CD4-positive, alpha-beta T cell (primary cell): Measurements from ENCODE around the gene ATG10. TPM values are rescaled to one million over a fixed set of nuclear protein-coding genes. Genes with fewer than 3 reads are reported as not detected.
"Not testable (repeated sequence)": the region's sequence is repeated elsewhere in the genome, so short reads cannot be mapped to it uniquely, and the experiment has no call there.

Experiments used
- ATAC-seq: fragments of 200-7000 bp; cut with Tn5 transposase; one replicate; pipeline ENCODE4 v1.10.0; 2022; ENCODE audit warnings: mild to moderate bottlenecking; ENCODE audit not compliant: poor library complexity
- CTCF ChIA-PET: fragments of 350-600 bp; sonication (Branson Sonifier 250); formaldehyde crosslinking; loops from one replicate; lab custom pipeline; 2021; ENCODE audit warnings: antibody characterized with exemption, inconsistent platforms; lab: Charles Lee
- POLR2A ChIA-PET: fragments of 350-600 bp; sonication (Branson Sonifier 250); formaldehyde crosslinking; loops from one replicate; lab custom pipeline; 2021; ENCODE audit warnings: antibody characterized with exemption, inconsistent platforms; lab: Charles Lee
- DNase-seq, 14 experiments: peaks; one replicate each; pipeline ENCODE4 v3.0.0-alpha.2; 2013 to 2020; ENCODE audit warnings: mixed read lengths in 2 of 14
- H3K27ac ChIP-seq, 2 donors: one replicate each; pipeline versions ENCODE4 v1.5.1 to v1.7.0; 2013; ENCODE audit warnings: low read length in 2 of 2, low read depth in 1 of 2, mild to moderate bottlenecking in 1 of 2
- H3K27me3 ChIP-seq, 2 experiments: 1 replicate in 1 of 2; 2 replicates in 1 of 2; pipeline versions ENCODE4 v1.6.1 to v1.7.0; 2013; ENCODE audit warnings: low read length in 2 of 2, control low read depth in 1 of 2, mild to moderate bottlenecking in 1 of 2, moderate library complexity in 1 of 2; ENCODE audit not compliant: insufficient read depth in 2 of 2, control insufficient read depth in 1 of 2
- H3K36me3 ChIP-seq: one replicate; pipeline ENCODE4 v1.6.1; 2013; ENCODE audit warnings: low read length, control low read depth; ENCODE audit not compliant: insufficient read depth
- H3K4me1 ChIP-seq: one replicate; pipeline ENCODE4 v1.6.1; 2013; ENCODE audit warnings: low read length, control low read depth; ENCODE audit not compliant: insufficient read depth
- H3K4me3 ChIP-seq: one replicate; pipeline ENCODE4 v1.5.1; 2013; ENCODE audit warnings: mild to moderate bottlenecking, low read length, moderate library complexity
- H3K9me3 ChIP-seq, 2 experiments: 1 replicate in 1 of 2; 2 replicates in 1 of 2; pipeline versions ENCODE4 v1.6.1 to v1.7.0; 2013; ENCODE audit warnings: low read length in 2 of 2, mild to moderate bottlenecking in 2 of 2, control low read depth in 1 of 2, moderate library complexity in 1 of 2; ENCODE audit not compliant: control insufficient read depth in 1 of 2, insufficient read depth in 1 of 2
- H3K27ac Mint-ChIP-seq: one replicate; pipeline ENCODE4 v1.8.0; 2020; ENCODE audit warnings: mixed read lengths
- H3K27me3 Mint-ChIP-seq: one replicate; pipeline ENCODE4 v1.8.0; 2021; ENCODE audit warnings: mixed read lengths
- H3K36me3 Mint-ChIP-seq: one replicate; pipeline ENCODE4 v1.8.0; 2021; ENCODE audit warnings: low read depth, mixed read lengths
- H3K4me1 Mint-ChIP-seq: one replicate; pipeline ENCODE4 v1.8.0; 2021; ENCODE audit warnings: low read depth, mixed read lengths
- H3K4me3 Mint-ChIP-seq: one replicate; pipeline ENCODE4 v1.8.0; 2020; ENCODE audit warnings: mild to moderate bottlenecking, mixed read lengths
- H3K9me3 Mint-ChIP-seq: one replicate; pipeline ENCODE4 v1.8.0; 2020; ENCODE audit warnings: mixed read lengths
- CTCF ChIP-seq: fragments of 200-600 bp; IDR thresholded peaks from one replicate; pipeline ENCODE4 v1.8.0; 2022; ENCODE audit warnings: antibody characterized with exemption, mild to moderate bottlenecking
- intact Hi-C, 2 experiments: fragments of 100-400 bp; cut with DNase I in 1 of 2; cut with micrococcal nuclease in 1 of 2; formaldehyde crosslinking; loops; one replicate each; pipeline versions ENCODE4 v1.15.1 to v1.9.0; 2023 to 2025; cut with DNase I, micrococcal nuclease
- total RNA-seq, 174 experiments: library from RNA in 2 of 174; stranded (reverse) in 2 of 174; gene quantifications; one replicate each; pipeline ENCODE4 v1.2.3 and lab custom pipeline; 2021 to 2026

Gene ATG10
- total RNA-seq, 2 experiments from 2014 or later = 4.7 to 5.3 TPM

- H3K4me1 Mint-ChIP-seq = no peaks in the 10 kb centered on the region
- Histone ChIP-seq H3K9me3 (no peaks in the 10 kb centered on the region), H3K36me3 (peaks cover 3% of the 10 kb centered on the region), H3K27ac (no peak overlapping the region), H3K4me1 (no peaks in the 10 kb centered on the region), H3K4me3 (no peak overlapping the region), H3K27me3 (no peaks in the 10 kb centered on the region)
- no peaks in the 10 kb centered on the region for H3K27me3 Mint-ChIP-seq
- peaks cover 6% of the 10 kb centered on the region for H3K9me3 Mint-ChIP-seq
- ChIA-PET POLR2A (no interaction called here), CTCF (no interaction called here)
- ATAC-seq (no peak), DNase-seq (no peak)
- H3K27ac Mint-ChIP-seq = no peak overlapping the region
- peaks cover 33% of the 10 kb centered on the region for H3K36me3 Mint-ChIP-seq
- intact Hi-C loops = no loop called here
- no peak for TF ChIP-seq CTCF
- H3K4me3 Mint-ChIP-seq = no peak overlapping the region
These were observed 39.9 kb downstream of the ATG10 start for GRCh38 chr5:82011761-82012160.

- H3K36me3 ChIP-seq, CTCF ChIA-PET, ATAC-seq, H3K27ac ChIP-seq, H3K9me3 Mint-ChIP-seq, H3K4me3 Mint-ChIP-seq, H3K27me3 Mint-ChIP-seq, H3K4me1 Mint-ChIP-seq, H3K4me1 ChIP-seq, intact Hi-C loops, H3K9me3 ChIP-seq, H3K27ac Mint-ChIP-seq, H3K4me3 ChIP-seq, POLR2A ChIA-PET, DNase-seq, H3K27me3 ChIP-seq: not testable (repeated sequence)
- H3K36me3 Mint-ChIP-seq = peaks cover 32% of the 10 kb centered on the region
These were observed 42.8 kb downstream of the ATG10 start for GRCh38 chr5:82014644-82015043.

GRCh38 chr5:82018462-82018861 is 46.6 kb downstream of the ATG10 start:
- Histone ChIP-seq H3K4me3 (no peak overlapping the region), H3K4me1 (no peaks in the 10 kb centered on the region), H3K9me3 (no peaks in the 10 kb centered on the region), H3K36me3 (no peaks in the 10 kb centered on the region), H3K27me3 (no peaks in the 10 kb centered on the region), H3K27ac (no peak overlapping the region)
- TF ChIP-seq CTCF = no peak
- ChIA-PET POLR2A (no interaction called here), CTCF (no interaction called here)
- DNase-seq (no peak), ATAC-seq (no peak)
- H3K27me3 Mint-ChIP-seq = no peaks in the 10 kb centered on the region
- H3K9me3 Mint-ChIP-seq = peaks cover 3% of the 10 kb centered on the region
- intact Hi-C loops = no loop called here
- H3K36me3 Mint-ChIP-seq = peaks cover 22% of the 10 kb centered on the region
- no peak overlapping the region for H3K27ac Mint-ChIP-seq
- no peaks in the 10 kb centered on the region for H3K4me1 Mint-ChIP-seq
- H3K4me3 Mint-ChIP-seq = no peak overlapping the region

- no peak overlapping the region for H3K4me3 Mint-ChIP-seq
- CTCF ChIA-PET = no interaction called here
- no peak overlapping the region for H3K27ac Mint-ChIP-seq
These were observed 47.7 kb downstream of the ATG10 start for GRCh38 chr5:82019342-82020138.

More at GRCh38 chr5:82019342-82020138, 47.7 kb downstream of the ATG10 start:
- Histone ChIP-seq H3K27ac (no peak overlapping the region), H3K4me3 (no peak overlapping the region), H3K9me3 (no peaks in the 10 kb centered on the region), H3K27me3 (no peaks in the 10 kb centered on the region), H3K36me3 (no peaks in the 10 kb centered on the region), H3K4me1 (no peaks in the 10 kb centered on the region)
- H3K4me1 Mint-ChIP-seq = no peaks in the 10 kb centered on the region
- H3K27me3 Mint-ChIP-seq = no peaks in the 10 kb centered on the region
- ATAC-seq (no peak), DNase-seq (no peak)
- peaks cover 17% of the 10 kb centered on the region for H3K36me3 Mint-ChIP-seq
- TF ChIP-seq CTCF = no peak
- POLR2A ChIA-PET = no interaction called here
- peaks cover 2% of the 10 kb centered on the region for H3K9me3 Mint-ChIP-seq
- intact Hi-C loops = no loop called here
